ENCODE measurements around the gene HBS1L.

HBS1L gene

GRCh38 chr6:135095716-135096115, 41.1 kb upstream of the HBS1L start:
- H3K36me3 ChIP-seq, result no peaks in the 10 kb centered on the region
- TF ChIP-seq, protein P1, sequence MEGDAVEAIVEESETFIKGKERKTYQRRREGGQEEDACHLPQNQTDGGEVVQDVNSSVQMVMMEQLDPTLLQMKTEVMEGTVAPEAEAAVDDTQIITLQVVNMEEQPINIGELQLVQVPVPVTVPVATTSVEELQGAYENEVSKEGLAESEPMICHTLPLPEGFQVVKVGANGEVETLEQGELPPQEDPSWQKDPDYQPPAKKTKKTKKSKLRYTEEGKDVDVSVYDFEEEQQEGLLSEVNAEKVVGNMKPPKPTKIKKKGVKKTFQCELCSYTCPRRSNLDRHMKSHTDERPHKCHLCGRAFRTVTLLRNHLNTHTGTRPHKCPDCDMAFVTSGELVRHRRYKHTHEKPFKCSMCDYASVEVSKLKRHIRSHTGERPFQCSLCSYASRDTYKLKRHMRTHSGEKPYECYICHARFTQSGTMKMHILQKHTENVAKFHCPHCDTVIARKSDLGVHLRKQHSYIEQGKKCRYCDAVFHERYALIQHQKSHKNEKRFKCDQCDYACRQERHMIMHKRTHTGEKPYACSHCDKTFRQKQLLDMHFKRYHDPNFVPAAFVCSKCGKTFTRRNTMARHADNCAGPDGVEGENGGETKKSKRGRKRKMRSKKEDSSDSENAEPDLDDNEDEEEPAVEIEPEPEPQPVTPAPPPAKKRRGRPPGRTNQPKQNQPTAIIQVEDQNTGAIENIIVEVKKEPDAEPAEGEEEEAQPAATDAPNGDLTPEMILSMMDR (IDR thresholded peaks at IDR 0.05), result no peak
- H3K27ac ChIP-seq, result no peak overlapping the region
- H3K4me3 ChIP-seq (ENCODE audit: low read depth in 1 of 2, low read length in 1 of 2), result no peak overlapping the region
- no peaks in the 10 kb centered on the region for H3K4me1 ChIP-seq (ENCODE audit: control insufficient read depth in 1 of 2, insufficient read depth in 1 of 2, low read depth in 1 of 2, low read length in 1 of 2)
- no peaks in the 10 kb centered on the region for H3K9me3 ChIP-seq
- no peaks in the 10 kb centered on the region for H3K27me3 ChIP-seq

DNA sequence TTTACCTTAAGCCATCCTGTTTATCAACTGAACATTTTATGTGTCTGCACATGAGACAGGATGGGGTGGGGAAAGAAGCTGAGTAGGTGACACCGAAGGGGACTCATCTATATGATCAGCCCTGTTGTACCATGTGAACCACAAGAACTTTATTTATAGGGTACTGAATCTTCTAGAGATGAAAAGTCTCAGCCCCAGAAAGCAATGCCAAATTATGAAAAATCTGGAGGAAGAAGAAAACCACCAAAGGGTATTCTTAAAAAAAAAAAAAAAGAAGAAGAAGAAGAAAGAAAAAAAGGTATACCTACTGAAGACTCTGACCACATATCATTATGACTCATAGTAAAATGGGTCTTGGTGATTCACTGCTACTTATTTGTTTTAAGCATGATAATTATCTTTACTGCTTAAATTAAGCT, 39.8 kb upstream of the HBS1L start:
- H3K9me3 ChIP-seq, result no peaks in the 10 kb centered on the region
- H3K4me1 ChIP-seq (ENCODE audit: control insufficient read depth in 1 of 2, insufficient read depth in 1 of 2, low read depth in 1 of 2, low read length in 1 of 2), result peaks cover 0 to 1% of the 10 kb centered on the region in 2 experiments
- no peak overlapping the region for H3K27ac ChIP-seq
- H3K27me3 ChIP-seq, result no peaks in the 10 kb centered on the region
- H3K36me3 ChIP-seq, result no peaks in the 10 kb centered on the region
- H3K4me3 ChIP-seq (ENCODE audit: low read depth in 1 of 2, low read length in 1 of 2), result no peak overlapping the region
- TF ChIP-seq, protein P1 (IDR thresholded peaks at IDR 0.05), result no peak

- TF ChIP-seq, protein P1 (IDR thresholded peaks at IDR 0.05), result no peak
- Histone ChIP-seq H3K9me3 (no peaks in the 10 kb centered on the region), H3K4me3 (ENCODE audit: low read depth in 1 of 2, low read length in 1 of 2) (no peak overlapping the region), H3K4me1 (ENCODE audit: control insufficient read depth in 1 of 2, insufficient read depth in 1 of 2, low read depth in 1 of 2, low read length in 1 of 2) (peaks cover 4 to 10% of the 10 kb centered on the region in 2 experiments), H3K27ac (no peak overlapping the region), H3K27me3 (no peaks in the 10 kb centered on the region), H3K36me3 (no peaks in the 10 kb centered on the region)
Observed at GRCh38 chr6:135093578-135093977, 39.0 kb upstream of the HBS1L start.

DNA sequence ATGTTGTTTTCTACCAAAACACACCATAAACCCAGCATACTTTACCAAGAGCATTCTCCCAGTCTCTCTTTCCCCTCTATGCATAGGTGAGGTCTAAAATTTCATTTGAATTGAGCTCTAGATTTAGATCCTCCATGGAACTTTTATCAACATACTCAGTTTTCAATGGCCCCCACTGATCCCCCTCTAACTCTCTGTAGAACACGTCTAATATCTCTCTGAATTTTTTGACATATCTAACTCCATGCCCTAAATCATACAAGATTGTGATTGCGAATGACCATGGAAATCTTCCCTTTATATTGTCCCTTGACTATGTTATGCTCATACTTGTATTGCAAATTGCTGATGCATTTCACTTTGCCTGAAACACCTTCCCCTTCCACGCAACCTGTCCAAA, 38.1 kb upstream of the HBS1L start:
- H3K27me3 ChIP-seq, result no peaks in the 10 kb centered on the region
- peaks cover 9 to 18% of the 10 kb centered on the region in 2 experiments for H3K4me1 ChIP-seq (ENCODE audit: control insufficient read depth in 1 of 2, insufficient read depth in 1 of 2, low read depth in 1 of 2, low read length in 1 of 2)
- H3K9me3 ChIP-seq, result no peaks in the 10 kb centered on the region
- no peak overlapping the region for H3K27ac ChIP-seq
- no peak overlapping the region for H3K4me3 ChIP-seq (ENCODE audit: low read depth in 1 of 2, low read length in 1 of 2)
- no peaks in the 10 kb centered on the region for H3K36me3 ChIP-seq
- TF ChIP-seq, protein P1 (IDR thresholded peaks at IDR 0.05), result no peak

DNA sequence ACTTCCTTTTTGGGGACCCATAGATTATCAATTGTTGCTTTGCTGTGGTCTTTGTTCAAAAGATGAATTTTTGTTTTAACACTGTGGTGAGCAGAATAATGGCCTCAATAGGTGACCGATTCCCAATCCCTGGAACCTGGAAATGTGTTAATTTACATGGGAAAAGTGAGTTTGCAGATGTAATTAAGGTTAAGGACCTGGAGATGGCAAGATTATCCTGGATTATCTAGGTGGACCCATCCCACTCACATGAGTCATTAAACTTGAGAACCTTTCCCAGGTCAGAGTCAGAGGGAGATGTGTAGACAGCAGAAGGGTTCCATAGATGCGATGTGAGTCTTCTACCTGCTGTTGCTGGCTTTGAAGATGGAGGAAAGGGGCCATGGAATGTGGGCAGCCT, 36.2 kb upstream of the HBS1L start:
- Histone ChIP-seq H3K4me3 (ENCODE audit: low read depth in 1 of 2, low read length in 1 of 2) (no peak overlapping the region), H3K36me3 (no peaks in the 10 kb centered on the region), H3K27ac (no peak overlapping the region), H3K9me3 (no peaks in the 10 kb centered on the region), H3K4me1 (ENCODE audit: control insufficient read depth in 1 of 2, insufficient read depth in 1 of 2, low read depth in 1 of 2, low read length in 1 of 2) (peaks cover 9 to 22% of the 10 kb centered on the region in 2 experiments), H3K27me3 (no peaks in the 10 kb centered on the region)
- TF ChIP-seq, protein P1 (IDR thresholded peaks at IDR 0.05), result no peak

DNA sequence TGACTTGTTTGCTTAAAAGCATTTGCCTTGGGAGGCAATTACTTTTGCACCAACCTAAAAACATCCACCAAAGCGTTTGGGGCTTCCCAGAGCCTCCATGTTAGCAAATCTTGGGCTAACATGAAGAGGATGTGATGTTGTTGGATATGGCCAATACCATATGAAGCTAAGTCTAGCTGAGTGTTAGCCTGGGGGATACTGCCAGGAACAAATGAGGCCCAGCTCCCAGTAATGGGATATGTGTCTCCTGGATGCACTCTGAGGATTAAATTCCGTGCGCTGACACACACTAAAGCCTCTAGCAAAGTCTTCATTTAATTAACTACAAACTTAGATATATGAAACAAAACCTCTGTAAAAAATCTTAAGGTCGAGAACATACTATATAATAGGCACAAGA, 35.3 kb upstream of the HBS1L start:
- Histone ChIP-seq H3K4me1 (ENCODE audit: control insufficient read depth in 1 of 2, insufficient read depth in 1 of 2, low read depth in 1 of 2, low read length in 1 of 2) (peaks cover 9 to 22% of the 10 kb centered on the region in 2 experiments), H3K4me3 (ENCODE audit: low read depth in 1 of 2, low read length in 1 of 2) (no peak overlapping the region), H3K36me3 (no peaks in the 10 kb centered on the region), H3K27ac (no peak overlapping the region), H3K9me3 (no peaks in the 10 kb centered on the region), H3K27me3 (no peaks in the 10 kb centered on the region)
- TF ChIP-seq, protein P1 (IDR thresholded peaks at IDR 0.05), result no peak
